Body of pancreas (tissue), 4 donors: ENCODE results near the gene MFSD12. TPM values are rescaled to one million over a fixed set of nuclear protein-coding genes. Genes with fewer than 3 reads are reported as not detected.
A peak's percentile ranks its signal among the peaks of the same experiment; 100 is the strongest.

Experiments
- ATAC-seq: fragments of 150-250 bp; one replicate; pipeline ENCODE4 v1.9.1; 2016
- DNase-seq, 4 donors: peaks; one replicate each; pipeline ENCODE4 v3.0.0-alpha.2; 2019
- H3K27ac ChIP-seq, 4 donors: fragments of 200-600 bp; sonication (generic); 1 replicate in 3 of 4; 2 replicates in 1 of 4; pipeline versions ENCODE4 v1.5.1 to v1.6.1; 2016 to 2019; ENCODE audit warnings: mild to moderate bottlenecking in 1 of 4, mixed read lengths in 1 of 4, moderate library complexity in 1 of 4
- H3K27me3 ChIP-seq, 2 donors: fragments of 200-600 bp; sonication (generic); one replicate each; pipeline ENCODE4 v1.6.0; 2016; ENCODE audit warnings: mild to moderate bottlenecking in 1 of 2
- H3K36me3 ChIP-seq, 2 donors: fragments of 200-600 bp; sonication (generic); replicated peaks in 1 of 2; 2 replicates each; pipeline ENCODE4 v1.5.1; 2016; ENCODE audit warnings: low read depth in 2 of 2; ENCODE audit not compliant: insufficient read depth in 1 of 2
- H3K4me1 ChIP-seq: fragments of 200-600 bp; sonication (generic); one replicate; pipeline ENCODE4 v1.6.0; 2016
- H3K4me3 ChIP-seq, 2 donors: fragments of 200-600 bp; sonication (generic); 1 replicate in 1 of 2; 2 replicates in 1 of 2; pipeline ENCODE4 v1.5.1; 2016 to 2019
- H3K9me3 ChIP-seq, 3 donors: fragments of 200-600 bp; sonication (generic); 1 replicate in 2 of 3; 2 replicates in 1 of 3; pipeline ENCODE4 v1.5.1; 2016
- CTCF ChIP-seq, 7 experiments: fragments of 450-650 bp in 4 of 7; fragments of 200-600 bp in 3 of 7; sonication (generic) in 3 of 7; IDR thresholded peaks; one replicate each; pipeline ENCODE4 v1.5.1; 2016 to 2019; ENCODE audit warnings: antibody characterized with exemption in 7 of 7
- POLR2A ChIP-seq, 3 donors: fragments of 450-650 bp; IDR thresholded peaks; one replicate each; pipeline ENCODE4 v1.6.1; 2016; ENCODE audit warnings: antibody characterized with exemption in 3 of 3, mild to moderate bottlenecking in 2 of 3
- WGBS, 2 donors: methylation state at CpG; one replicate each; pipeline ENCODE4 v1.1.5; 2017; 5-methylcytosine and 5-hydroxymethylcytosine counted together
- intact Hi-C: fragments of 100-400 bp; cut with DNase I; formaldehyde crosslinking; loops from one replicate; pipeline ENCODE4 v1.15.1; 2023
- total RNA-seq, 2 donors: library from RNA; depleted of rRNA; stranded (reverse); fragments of >200 nt; gene quantifications; one replicate each; pipeline ENCODE4 v1.1.0, GENCODE V29; 2016

The MFSD12 gene
- total RNA-seq, 2 donors from 2014 or later: 64.3 to 78.8 TPM

DNA sequence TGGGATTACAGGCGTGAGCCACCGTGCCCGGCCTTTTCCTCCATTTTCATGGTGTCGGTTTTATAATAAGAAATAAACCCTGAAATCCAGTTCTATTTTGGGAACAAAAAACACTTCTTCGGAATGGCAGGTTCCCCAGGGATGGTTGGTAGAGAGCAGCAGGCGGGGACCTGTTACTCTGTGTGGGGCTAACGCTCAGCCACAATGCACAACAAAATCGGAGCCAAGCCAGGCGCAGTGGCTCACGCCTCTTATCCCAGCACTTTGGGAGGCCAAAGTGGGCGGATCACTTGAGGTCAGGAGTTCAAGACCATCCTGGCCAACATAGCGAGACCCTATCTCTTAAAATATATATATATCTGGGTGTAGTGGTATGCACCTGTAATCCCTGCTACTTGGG is 43.6 kb upstream of the MFSD12 start:
- peaks cover 13% of the 10 kb centered on the region for H3K4me1 ChIP-seq
- ATAC-seq: no peak
- H3K9me3 ChIP-seq: no peaks in the 10 kb centered on the region
- no peak for TF ChIP-seq CTCF (IDR thresholded peaks at IDR 0.05)
- no peak for TF ChIP-seq POLR2A (IDR thresholded peaks at IDR 0.05)
- H3K27me3 ChIP-seq: peaks cover 0 to 3% of the 10 kb centered on the region in 2 donors
- intact Hi-C loops: no loop called here
- WGBS, 2 donors: 79 to 90% methylated on average over 8 to 12 of the region's 12 CpGs
- no peak overlapping the region for H3K27ac ChIP-seq
- no peak overlapping the region for H3K4me3 ChIP-seq
- no peaks in the 10 kb centered on the region for H3K36me3 ChIP-seq
- DNase-seq: no peak

DNA sequence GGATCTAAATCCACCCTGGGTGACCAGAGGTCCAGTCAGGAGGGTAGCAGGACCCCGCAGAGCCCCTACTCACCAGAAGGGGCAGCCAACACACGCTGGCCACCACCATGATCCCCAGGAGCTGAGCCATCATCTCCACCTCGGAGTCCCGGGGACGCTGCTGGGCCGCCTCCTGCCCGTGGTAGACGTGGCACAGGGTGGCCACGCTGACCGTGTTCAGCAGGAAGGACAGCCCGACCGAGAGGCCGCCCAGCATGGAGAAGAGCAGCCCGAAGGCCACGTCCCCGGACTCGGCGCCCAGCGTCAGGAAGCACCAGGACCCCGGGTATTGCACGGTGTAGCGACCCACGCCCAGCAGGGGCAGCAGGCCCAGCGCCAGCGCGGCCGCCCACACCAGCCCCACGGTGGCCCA is 42.4 kb upstream of the MFSD12 start:
- peaks cover 0 to 3% of the 10 kb centered on the region in 2 donors for H3K27me3 ChIP-seq
- DNase-seq (no peak), ATAC-seq (no peak)
- H3K36me3 ChIP-seq: no peaks in the 10 kb centered on the region
- 74 to 100% methylated on average over 1 to 21 of the region's 28 CpGs for WGBS, 2 donors
- intact Hi-C loops: no loop called here
- no peak for TF ChIP-seq CTCF (IDR thresholded peaks at IDR 0.05)
- no peak for TF ChIP-seq POLR2A (IDR thresholded peaks at IDR 0.05)
- no peak overlapping the region for H3K4me3 ChIP-seq
- H3K27ac ChIP-seq: no peak overlapping the region
- H3K4me1 ChIP-seq: peaks cover 11% of the 10 kb centered on the region
- no peaks in the 10 kb centered on the region for H3K9me3 ChIP-seq

- Histone ChIP-seq H3K36me3 (no peaks in the 10 kb centered on the region), H3K4me3 (no peak overlapping the region), H3K9me3 (no peaks in the 10 kb centered on the region), H3K27ac (no peak overlapping the region), H3K4me1 (peaks cover 8% of the 10 kb centered on the region), H3K27me3 (no peaks in the 10 kb centered on the region)
- intact Hi-C loops: no loop called here
- DNase-seq (no peak), ATAC-seq (no peak)
- no peak for TF ChIP-seq CTCF (IDR thresholded peaks at IDR 0.05)
- TF ChIP-seq POLR2A (IDR thresholded peaks at IDR 0.05): no peak
- 64 to 66% methylated on average over 19 to 33 of the region's 34 CpGs for WGBS, 2 donors
Measured at GRCh38 chr19:3595521-3596061, 38.2 kb upstream of the MFSD12 start.

DNA sequence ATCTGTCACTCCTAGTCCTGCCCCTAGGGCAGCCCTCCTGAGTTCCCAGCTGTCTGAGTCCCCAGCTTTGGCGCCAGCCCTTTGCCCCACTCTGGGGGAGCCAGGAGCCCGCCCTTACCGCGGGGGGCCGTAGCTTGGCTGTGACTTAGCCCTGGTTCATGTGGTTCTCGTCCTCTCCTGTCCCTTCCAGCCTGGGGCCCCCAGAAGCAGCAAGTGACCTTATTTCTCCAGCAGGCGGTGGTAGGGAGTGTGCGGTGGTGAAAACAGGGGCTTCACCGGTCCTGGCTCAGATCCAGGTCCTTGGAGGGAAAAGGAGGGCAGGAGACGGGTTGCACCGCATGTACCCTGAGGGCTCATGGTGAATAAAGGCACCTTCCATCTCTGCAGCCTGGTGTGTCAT is 35.8 kb upstream of the MFSD12 start:
- peaks cover 8% of the 10 kb centered on the region for H3K4me1 ChIP-seq
- no peaks in the 10 kb centered on the region for H3K36me3 ChIP-seq
- 31 to 33% methylated on average over 7 to 11 of the region's 11 CpGs for WGBS, 2 donors
- ATAC-seq: no peak
- intact Hi-C loops: no loop called here
- H3K27ac ChIP-seq: no peak overlapping the region
- H3K27me3 ChIP-seq: no peaks in the 10 kb centered on the region
- DNase-seq: no peak
- no peak for TF ChIP-seq CTCF (IDR thresholded peaks at IDR 0.05)
- no peak overlapping the region for H3K4me3 ChIP-seq
- H3K9me3 ChIP-seq: no peaks in the 10 kb centered on the region

DNA sequence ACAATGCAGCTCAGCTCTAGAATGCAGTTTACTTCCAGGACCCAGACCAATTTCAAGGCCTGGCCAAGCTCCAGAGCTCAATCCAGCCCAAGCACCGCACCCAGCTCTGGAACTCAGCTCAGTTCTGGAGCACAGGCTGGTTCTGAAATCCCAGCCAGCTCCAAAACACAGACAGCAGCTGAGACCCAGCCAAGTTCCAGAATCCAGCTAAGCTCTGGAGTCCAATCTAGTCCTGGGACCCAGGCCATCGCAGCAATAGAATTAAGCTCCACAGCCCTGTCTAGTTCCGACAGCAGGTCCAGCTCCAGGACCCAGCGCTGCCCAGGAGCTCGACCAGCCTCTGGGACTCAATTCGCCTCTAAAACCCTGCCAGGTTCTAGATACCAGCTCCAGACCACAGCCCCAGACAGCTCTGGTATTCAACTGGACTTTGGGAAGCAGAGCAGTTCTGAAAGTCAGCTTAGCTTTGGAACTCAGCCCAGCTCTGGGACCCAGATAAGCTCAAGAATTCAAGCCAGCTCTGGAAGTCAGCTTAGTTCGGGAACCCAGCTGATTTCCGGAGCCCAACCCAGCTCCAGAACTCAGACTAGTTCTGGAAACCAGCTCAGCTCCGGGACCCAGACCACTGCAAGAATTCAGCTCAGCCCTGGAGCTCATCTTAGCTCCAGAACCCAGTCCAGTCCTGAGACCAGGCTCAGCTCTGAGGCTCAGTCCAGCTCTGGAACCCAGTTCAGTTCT is 34.7 kb upstream of the MFSD12 start:
- H3K9me3 ChIP-seq: no peaks in the 10 kb centered on the region
- H3K4me1 ChIP-seq: peaks cover 10% of the 10 kb centered on the region
- no peak overlapping the region for H3K27ac ChIP-seq
- H3K36me3 ChIP-seq: no peaks in the 10 kb centered on the region
- H3K27me3 ChIP-seq: no peaks in the 10 kb centered on the region
- TF ChIP-seq POLR2A (IDR thresholded peaks at IDR 0.05) (no peak), CTCF (IDR thresholded peaks at IDR 0.05) (no peak)
- intact Hi-C loops: no loop called here
- 20 to 64% methylated on average over 1 to 9 of the region's 9 CpGs for WGBS, 2 donors
- peak in 2 of 4 donors; percentile 45 to 62 for DNase-seq
- H3K4me3 ChIP-seq: no peak overlapping the region
- peak; percentile 27 for ATAC-seq
